HEK293T (cell line): ENCODE measurements around the gene MRPL43.

Experiments
- SP1 ChIP-seq: fragments of 450-650 bp; IDR thresholded peaks from 2 replicates; pipeline ENCODE4 v1.6.1; 2017
- SUZ12 ChIP-seq: fragments of 450-650 bp; IDR thresholded peaks from 2 replicates; pipeline ENCODE4 v1.6.1; 2016; ENCODE audit warnings: mild to moderate bottlenecking
- TARDBP ChIP-seq: fragments of 450-650 bp; IDR thresholded peaks from 2 replicates; pipeline ENCODE4 v1.6.1; 2016
- TF ChIP-seq, protein P1 (sequence below): fragments of 450-650 bp; IDR thresholded peaks from 2 replicates; pipeline ENCODE4 v1.6.1; 2016

DNA sequence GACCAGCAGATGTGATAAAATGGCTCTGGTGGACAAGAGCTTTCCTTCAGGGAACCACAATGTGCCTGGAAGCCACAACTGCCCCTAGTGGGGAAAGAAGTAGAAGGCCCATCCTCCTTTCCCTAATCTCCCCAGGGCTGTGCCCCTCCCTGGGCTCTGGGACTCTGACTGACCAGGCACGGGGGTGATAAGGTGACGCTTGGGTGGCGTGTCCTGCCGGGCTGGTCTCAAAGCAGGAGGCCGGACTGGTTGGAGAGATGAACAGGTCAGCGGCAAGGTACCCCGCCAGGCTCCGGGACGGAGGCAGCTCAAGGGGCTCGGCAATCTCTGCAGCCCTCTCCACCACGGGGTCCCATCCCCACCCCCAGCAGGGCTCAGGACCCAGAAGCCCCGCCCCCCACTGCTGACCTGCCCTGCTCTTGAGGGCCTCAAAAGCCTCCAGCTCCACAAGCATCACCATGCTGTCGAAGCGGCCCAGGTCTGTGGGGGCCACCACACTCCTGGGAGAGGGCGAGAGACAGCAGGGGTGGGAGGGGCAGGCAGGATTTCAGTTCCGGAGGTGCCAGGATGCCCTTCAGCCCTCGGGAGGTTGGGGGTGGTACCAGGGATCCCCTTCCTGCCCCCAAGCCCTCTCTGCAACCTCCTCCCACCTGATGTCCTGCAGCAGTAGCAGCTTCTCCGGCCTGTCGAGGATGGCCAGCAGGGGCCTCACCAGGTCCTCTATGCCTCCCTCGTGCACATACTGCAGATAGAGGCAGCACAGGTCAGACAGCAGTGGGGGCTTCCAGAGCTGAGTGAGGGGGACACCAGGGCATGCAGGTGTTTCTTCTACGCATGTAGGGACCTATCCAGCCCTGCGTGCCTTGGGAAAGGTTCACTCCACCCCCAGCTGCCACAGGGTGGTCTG is 24.5 kb upstream of the MRPL43 start:
- TF ChIP-seq, protein P1, sequence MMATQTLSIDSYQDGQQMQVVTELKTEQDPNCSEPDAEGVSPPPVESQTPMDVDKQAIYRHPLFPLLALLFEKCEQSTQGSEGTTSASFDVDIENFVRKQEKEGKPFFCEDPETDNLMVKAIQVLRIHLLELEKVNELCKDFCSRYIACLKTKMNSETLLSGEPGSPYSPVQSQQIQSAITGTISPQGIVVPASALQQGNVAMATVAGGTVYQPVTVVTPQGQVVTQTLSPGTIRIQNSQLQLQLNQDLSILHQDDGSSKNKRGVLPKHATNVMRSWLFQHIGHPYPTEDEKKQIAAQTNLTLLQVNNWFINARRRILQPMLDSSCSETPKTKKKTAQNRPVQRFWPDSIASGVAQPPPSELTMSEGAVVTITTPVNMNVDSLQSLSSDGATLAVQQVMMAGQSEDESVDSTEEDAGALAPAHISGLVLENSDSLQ, result no peak
- TF ChIP-seq TARDBP (no peak), SP1 (no peak), SUZ12 (no peak)
